GM21528 (cell line): ENCODE results near the gene NOP9.

Source experiments
- ATAC-seq: cut with Tn5 transposase; IDR thresholded peaks from one replicate; pipeline ENCODE4 v1.9.1; 2021; ENCODE audit warnings: mild to moderate bottlenecking, moderate library complexity; ENCODE audit not compliant: unreplicated experiment, low FRiP score

NOP9 gene

GRCh38 chr14:24307575-24308341, 8.1 kb downstream of the NOP9 start, which contains the start of gene CIDEB:
Gene CIDEB (minus strand): TSS chr14:24307977. CDS start chr14:24307858, 119 bp downstream.
- ATAC-seq = no peak

GRCh38 chr14:24308342-24309124, 8.9 kb downstream of the NOP9 start:
- no peak for ATAC-seq

GRCh38 chr14:24309538-24310264, 10.1 kb downstream of the NOP9 start, which contains the start of gene LTB4R2:
Gene LTB4R2 (plus strand): TSS chr14:24310140. CDS start chr14:24310665, 525 bp downstream.
- no peak for ATAC-seq

- ATAC-seq = no peak
Measured at GRCh38 chr14:24310265-24310645, 10.6 kb downstream of the NOP9 start.

GRCh38 chr14:24310646-24311604, 11.3 kb downstream of the NOP9 start, which contains the start of gene LTB4R:
Gene LTB4R (plus strand): TSS chr14:24311502. CDS start chr14:24315652, 4,150 bp downstream.
- ATAC-seq = peak; percentile 67

GRCh38 chr14:24311837-24312615, 12.4 kb downstream of the NOP9 start:
- ATAC-seq = no peak

- no peak for ATAC-seq
Measured at GRCh38 chr14:24312736-24313507, 13.3 kb downstream of the NOP9 start.

GRCh38 chr14:24313913-24314312, 14.3 kb downstream of the NOP9 start:
- no peak for ATAC-seq

GRCh38 chr14:24314377-24315193, 14.9 kb downstream of the NOP9 start:
- ATAC-seq = no peak

GRCh38 chr14:24315243-24315806, 15.7 kb downstream of the NOP9 start:
- ATAC-seq = no peak

- no peak for ATAC-seq
Measured at GRCh38 chr14:24315807-24316596, 16.4 kb downstream of the NOP9 start.

GRCh38 chr14:24316597-24316950, 16.9 kb downstream of the NOP9 start:
- no peak for ATAC-seq

- no peak for ATAC-seq
Measured at GRCh38 chr14:24317141-24317928, 17.7 kb downstream of the NOP9 start.

- no peak for ATAC-seq
Measured at GRCh38 chr14:24321212-24321975, 21.7 kb downstream of the NOP9 start.

- ATAC-seq = no peak
Measured at GRCh38 chr14:24322672-24323071, 23.0 kb downstream of the NOP9 start.
